ENCODE results near the gene NCOA4.
A peak's percentile ranks its signal among the peaks of the same experiment; 100 is the strongest.
"Not testable (repeated sequence)": the region's sequence is repeated elsewhere in the genome, so short reads cannot be mapped to it uniquely, and the experiment has no call there.

NCOA4 gene

DNA sequence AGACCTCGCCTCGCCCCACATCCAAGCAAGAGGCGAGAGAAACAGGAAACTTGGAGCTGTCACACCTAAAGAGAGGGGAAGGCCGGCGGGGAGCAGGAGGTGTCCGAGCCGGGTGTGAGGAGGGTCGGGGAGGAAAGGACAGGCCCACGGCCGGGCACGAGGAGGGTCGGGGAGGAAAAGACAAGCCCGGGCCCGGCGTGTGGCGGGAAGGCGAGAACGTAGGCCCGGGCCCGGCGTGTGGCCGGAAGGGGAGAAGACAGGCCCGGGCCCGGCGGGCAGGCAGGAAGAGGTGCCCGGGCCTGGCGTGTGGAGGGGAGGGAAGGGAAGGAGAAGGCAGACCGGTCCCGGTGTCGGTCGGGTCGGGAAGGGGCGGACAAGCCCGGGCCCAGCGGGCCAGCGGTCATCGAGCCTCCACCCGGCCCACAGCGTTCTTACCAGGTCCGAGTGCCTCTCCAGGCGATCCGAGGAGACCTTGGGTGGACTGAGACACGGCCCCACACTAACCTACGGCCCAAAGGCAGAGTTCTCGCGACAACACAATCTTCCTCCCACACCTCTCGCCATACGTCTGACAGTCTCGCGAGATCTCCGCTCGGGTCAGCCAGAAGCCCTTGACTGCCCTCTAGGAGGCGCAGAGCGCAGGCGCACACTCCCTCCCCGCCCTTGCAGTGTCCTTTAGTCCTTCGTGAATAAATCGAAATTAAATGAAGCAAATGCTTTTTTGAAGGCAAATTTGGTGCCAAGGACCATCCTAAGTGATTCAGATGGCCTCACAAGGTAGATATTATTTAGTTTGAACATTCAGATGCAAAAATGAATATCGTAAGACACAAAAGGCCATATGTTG lies at the start of gene NCOA4:
TSS of gene NCOA4 (minus strand) at position 533 of the 847 bp plus-strand sequence. CDS start 13,943 bp downstream, outside the sequence.
- peak; percentile 90 to 94 for DNase-seq

- DNase-seq = no peak
Observed at GRCh38 chr10:46079831-46080585, 49.6 kb upstream of the NCOA4 start.

DNA sequence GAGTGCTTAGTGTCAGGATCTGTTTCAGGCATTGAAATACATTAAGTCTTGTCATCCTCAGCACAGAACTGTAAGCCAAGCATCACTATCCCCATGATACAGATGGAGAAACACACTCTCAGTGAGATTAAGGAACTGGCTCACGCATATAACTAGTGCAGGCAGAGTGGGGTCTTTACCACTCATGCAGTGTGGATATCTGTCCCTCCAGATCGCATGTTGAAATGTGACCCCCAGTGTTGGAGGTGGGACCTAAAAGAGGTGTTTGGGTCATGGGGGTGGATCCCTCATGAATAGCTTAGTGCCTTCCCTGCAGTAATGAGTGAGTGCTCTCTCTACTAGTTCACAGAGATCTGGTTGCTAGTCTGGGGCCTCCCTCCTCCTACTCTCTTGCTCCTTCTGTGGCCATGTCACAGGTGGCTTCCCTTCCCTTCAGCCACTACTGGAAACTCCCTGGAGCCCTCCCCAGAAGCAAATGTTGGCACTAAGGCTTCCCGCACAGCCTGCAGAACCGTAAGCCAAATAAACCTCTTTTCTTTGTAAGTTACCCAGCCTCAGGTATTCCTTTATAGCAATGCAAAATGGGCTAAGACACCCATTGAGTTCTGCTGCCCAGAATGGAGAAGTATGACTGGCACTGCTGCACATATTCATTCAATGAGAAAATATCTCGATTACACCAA lies 47.4 kb upstream of the NCOA4 start:
- DNase-seq = no peak

DNA sequence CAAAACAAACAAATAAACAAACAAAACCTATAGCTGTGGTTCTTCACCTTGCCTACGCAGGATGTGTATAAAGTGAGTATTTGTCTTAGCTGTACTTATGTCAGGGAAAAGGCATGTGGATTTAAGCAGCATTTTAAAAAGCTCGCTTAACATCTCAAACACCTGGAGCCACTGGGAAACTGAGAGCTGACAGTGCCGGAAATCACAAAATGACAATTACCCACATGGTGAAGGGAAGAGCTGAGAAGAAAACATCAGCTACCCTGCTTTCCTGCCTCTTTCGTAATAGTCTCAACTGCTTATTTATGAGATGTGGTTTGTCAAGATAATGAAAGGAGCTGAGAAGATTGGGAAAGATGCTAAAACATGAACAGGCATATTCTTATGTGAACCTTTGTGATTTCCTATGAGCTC lies 46.7 kb upstream of the NCOA4 start:
- no peak for DNase-seq

- DNase-seq = no peak
Observed at GRCh38 chr10:46075869-46076268, 45.4 kb upstream of the NCOA4 start.

- no peak for DNase-seq
Observed at GRCh38 chr10:46074196-46074946, 43.9 kb upstream of the NCOA4 start.

DNA sequence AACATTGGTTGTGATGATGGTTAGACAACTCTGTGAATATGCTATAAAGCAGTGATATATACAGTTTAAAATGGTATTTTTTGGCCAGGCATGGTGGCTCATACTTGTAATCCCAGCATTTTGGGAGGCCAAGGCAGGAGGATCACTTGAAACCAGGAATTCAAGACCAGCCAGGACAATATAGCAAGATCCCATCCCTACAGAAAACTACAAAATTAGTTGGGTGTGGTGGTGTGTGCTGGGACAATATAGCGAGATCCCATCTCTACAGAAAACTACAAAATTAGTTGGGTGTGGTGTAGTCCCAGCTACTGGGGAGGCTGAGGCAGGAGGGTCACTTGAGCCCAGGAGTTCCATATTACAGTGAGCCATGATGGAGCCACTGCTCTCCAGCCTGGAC lies 43.1 kb upstream of the NCOA4 start:
- no peak for DNase-seq

DNA sequence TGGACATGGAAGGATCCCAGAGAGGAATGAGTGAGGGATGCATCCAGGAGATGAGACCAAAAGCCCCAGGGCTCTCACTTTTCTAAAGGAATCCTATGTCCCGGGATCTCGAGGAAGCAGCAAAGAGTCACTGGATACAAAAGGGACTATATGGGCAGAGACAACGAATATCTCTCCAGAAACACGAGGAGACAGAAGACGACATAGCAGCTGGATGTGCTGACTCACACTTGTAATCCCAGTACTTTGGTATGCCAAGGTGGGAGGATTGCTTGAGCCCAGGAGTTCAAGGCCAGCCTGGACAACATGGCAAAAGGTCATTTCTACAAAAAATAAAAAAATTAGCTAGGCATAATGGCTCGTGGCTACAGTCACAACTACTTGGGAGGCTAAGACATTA lies 40.3 kb upstream of the NCOA4 start:
- no peak for DNase-seq

DNA sequence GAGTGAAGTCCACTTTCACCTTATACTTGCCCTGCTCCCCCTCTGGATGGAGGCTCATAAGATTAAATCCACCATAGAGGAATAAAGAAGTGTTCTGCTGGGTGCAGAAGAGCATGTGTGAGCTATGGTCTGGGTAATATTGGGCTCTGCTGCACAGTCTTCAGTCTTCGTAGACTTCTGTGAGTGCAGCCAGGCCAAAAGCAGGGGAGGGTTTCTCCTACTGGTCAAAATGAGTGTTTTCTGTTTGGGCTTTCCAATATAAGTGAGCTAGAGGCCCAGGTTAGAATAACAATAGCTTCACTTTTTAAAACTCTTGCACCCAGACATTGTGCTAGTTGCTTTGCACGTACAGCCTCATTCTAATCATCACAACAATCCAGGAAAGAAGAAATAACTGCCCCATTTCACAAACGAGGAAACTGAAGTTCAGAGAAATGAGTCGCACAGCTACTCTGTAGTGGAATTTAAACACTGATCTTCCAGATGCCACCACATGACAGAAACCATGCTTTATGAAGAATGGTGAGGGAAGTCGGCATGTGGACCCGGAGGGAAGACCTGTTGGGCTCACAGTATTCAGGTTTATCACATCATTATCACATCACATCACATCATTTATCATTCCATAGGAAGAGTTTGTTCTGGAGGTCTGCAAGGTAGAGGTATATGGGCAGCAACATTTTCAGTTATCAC lies 39.5 kb upstream of the NCOA4 start:
- DNase-seq = no peak

DNA sequence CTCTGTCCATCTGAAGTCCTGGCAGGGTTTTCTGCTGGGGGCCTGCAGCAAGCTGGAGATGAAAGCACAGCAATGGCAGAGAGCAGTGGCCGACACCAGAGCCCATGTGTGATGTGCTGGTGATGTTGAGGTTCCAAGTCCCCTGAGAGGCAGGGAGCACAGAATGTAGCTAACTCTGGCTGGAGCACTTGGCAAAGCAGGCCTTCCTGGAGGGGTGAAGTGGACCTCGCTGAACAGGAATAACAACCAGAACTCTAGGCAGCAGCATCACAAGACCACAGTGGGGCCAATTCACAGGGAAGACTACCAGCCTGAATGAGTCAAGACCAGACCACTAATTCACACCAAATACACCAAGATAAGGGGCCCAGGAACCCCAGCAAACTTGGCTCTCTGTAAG lies 38.5 kb upstream of the NCOA4 start:
- DNase-seq = no peak

DNA sequence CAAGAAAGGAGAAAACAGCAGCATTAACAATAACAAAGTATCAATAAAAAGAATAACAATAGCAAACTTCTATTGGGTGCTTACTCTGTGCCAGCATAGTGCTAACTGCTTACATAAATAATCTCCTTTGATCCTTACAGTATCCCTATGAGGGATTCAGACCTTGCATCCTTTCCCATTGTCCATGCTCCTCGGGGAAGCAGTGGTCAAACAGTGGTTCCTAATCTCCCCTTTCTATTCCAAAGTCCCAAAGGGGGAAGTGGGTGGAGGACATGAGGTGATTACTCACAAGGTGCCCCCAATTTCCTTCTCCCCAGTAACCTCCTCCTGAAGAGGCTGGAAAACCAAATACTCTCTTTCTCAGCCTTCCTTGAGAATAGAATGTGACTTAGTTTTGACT lies 37.7 kb upstream of the NCOA4 start:
- DNase-seq = no peak

DNA sequence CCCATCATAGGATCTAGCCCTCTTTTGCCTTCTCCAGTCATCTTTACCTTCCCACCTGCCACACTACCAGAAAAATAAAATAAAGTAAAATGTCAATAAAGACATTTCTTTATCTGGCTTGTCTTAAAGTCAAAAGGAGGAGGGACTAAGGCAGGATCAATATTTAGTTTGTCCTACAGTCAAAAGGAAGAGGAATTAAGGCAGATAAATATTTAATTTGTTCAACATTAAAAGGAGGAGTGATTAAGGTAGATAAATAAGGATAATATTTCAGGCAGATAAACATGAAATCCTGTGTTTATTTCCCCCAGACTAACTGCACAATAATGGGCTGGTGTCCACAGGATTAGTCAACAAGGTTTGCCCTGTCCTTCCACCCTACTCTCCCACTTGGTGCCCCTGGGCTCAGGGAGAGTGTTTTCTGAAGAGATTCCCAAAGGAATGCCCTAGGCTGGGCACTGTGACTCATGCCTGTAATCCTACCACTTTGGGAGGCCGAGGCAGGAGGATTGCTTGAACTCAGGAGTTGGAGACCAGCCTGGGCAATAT lies 33.9 kb upstream of the NCOA4 start:
- DNase-seq = no peak

DNA sequence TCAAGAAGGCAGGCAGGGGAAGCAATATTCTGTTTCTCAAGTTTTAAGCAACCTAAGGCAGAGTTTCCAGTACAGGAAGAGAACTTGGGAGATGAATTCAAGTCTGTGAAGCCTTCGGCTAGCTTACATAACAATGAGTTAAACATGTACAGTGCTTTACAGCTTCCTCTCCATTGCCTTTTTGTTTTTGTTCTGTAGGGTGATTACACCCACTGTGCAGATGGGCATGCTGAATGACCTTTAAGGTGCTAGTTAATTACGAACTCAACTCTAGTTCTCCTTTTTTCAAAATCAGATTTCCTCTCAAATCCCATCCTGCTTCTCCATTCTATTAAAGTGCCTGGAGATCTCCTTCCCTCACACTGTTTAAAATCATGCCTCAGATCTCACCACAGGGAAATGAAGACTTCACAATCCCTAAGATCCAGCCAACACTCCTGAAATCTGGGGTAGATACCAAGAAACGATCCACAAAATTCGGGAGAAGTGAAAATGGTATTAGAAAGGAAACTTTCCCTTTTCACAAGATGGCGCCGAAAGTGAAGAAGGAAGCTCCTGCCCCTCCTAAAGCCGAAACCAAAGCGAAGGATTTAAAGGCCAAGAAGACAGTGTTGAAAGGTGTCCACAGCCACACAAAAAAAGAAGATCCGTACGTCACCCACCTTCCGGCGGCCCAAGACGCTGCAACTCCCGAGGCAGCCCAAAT lies 32.5 kb upstream of the NCOA4 start:
- no peak for DNase-seq

- no peak for DNase-seq
Observed at GRCh38 chr10:46060706-46061105, 30.3 kb upstream of the NCOA4 start.

GRCh38 chr10:46057927-46058326 lies 27.5 kb upstream of the NCOA4 start:
- DNase-seq = not testable (repeated sequence)

DNA sequence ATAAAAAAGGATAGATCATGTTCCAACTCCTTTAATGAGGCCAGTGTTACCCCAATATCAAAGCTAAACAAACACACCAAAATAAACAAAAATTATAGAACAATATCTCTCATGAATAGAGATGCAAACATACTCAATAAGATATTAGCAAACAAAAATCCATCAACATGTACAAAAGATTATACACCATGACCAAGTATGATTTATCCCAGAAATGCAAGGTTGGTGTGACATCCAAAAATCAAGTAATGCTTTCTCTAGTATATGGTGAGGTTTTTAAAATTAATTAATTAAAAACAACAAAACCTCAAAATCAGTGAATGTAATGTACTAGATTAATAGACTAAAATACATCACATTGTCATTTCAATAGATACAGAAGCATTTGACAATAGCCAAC lies 26.6 kb upstream of the NCOA4 start:
- no peak for DNase-seq

GRCh38 chr10:46055771-46056170 lies 25.3 kb upstream of the NCOA4 start:
- no peak for DNase-seq

DNA sequence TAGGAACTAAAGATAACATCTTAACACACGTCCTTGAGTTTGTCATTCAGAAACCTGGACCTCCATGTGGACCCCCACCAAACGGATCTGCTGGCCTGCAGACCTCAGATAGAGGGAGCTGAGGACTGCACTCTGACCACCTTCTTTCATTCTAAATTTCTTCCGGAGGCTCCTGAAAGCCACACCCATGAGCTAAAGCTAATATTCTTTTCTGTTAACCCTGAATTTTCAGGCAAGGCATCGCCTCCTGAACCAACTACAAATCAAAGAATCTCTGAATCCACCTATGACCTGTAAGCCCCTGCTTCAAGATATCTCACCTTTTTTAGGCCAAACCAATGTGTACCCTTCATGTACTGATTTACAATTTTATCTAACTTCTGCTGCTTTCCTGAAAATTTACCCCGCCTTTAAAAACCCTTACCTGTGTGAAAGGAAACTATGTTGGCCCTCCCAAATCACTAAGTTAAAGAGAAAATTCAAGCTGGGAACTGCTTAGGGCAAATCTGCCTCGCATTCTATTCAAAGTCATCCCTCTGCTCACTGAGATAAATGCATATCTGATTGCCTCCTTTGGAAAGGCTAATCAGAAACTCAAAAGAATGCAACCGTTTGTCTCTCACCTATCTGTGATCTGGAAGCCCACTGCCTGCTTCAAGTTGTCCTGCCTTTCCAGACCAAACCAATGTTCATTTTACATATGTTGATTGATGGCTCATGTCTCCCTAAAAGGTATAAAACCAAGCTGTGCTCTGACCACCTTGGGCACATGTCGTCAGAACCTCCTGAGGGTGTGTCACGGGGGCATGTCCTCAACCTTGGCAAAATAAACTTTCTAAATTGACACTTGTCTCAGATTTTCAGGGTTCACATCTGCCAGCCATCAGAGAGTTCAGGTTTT lies 23.4 kb upstream of the NCOA4 start:
- DNase-seq = no peak

GRCh38 chr10:46052791-46053375 lies 22.5 kb upstream of the NCOA4 start:
- DNase-seq = no peak

Measured in NCI-H2081 (cell line).